NCI-H1694 (cell line): Measurements from ENCODE around the gene AGXT.

Source experiments
- DNase-seq: peaks from one replicate; lab custom pipeline; 2025; lab: John Stamatoyannopoulos, UW

AGXT gene

DNA sequence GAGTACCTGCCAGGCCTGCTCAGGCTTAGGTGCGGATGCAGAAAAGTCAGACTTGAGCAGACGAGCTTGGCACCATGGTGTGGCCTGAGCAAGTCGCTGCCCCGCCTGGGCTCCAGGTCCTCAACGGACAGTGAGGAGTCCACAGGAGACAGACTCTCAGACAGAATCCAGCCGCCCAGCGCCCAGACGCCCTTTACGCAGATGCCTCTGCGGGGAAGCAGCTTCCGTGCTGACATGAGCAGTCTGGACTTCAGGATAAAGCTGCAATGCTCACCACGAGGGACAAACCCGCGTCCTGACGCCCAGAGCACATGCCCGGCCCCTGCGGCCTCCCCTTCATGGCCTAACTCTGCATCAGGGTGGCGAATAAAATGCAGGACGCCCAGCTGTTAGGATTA is 30.8 kb downstream of the AGXT start:
- DNase-seq: no peak

DNA sequence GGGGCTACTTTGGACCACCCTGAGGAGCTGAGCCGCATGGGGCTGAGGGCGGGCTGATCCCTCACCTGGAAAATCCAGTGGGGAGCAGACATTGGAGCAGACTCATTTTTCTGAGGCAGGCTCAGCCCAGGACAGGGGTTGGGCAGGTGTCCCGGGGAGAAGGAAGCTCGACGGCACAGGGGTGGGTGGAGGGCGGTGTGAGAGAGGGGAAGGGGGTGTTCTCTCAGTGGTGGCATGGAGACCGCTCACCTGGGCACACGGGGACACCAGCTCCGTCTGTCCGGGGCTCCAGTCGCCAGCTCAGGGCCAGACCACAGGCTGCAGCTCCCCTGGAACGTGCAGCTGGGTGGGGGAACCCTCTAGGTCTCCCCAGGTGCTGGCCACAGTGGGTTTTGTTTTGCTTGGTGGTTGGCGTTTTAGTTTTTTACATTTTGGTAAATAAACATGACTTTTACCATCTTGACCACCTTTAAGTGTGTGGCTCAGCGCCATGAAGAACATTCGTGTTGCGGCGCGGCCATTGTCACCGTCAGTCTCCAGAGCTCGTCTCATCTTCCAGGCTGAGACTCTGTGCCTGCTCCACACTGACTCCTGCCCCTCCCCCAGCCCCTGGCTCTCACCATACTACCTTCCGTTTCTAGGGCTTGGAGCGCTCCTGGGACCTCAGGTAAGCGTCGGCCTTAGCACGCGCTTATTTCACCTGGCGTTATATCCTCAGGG is 31.7 kb downstream of the AGXT start:
- DNase-seq: no peak

DNA sequence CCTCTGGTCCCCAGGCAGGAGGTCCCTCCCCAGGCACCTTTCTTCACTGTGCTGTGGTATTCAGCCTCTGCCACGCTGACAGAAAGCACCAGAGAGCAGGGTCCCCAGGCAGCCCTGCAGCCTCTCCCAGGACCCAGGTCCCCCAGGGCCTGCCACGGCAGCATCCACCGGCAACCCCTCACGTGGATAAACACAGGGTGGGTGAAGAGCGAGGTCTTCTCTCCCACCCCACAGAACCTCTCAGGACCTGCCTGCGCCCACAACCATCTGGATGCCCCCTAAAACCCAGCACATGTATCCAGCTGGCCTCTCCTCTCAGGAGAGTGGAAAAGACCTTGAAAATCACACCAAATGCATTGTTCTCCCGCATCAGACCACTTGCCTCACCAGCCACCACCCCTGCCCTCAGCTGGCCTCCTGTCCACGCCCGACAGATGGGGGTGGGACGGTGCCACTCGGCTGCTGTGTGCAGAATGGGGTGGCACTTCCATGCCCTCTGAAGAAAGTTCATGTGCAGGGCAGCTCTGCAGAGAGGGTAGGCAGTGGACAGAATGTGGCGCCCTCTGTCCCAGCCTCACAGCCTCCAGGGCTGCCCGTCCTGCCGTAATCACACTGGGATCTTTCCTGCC is 33.5 kb downstream of the AGXT start:
- no peak for DNase-seq

DNA sequence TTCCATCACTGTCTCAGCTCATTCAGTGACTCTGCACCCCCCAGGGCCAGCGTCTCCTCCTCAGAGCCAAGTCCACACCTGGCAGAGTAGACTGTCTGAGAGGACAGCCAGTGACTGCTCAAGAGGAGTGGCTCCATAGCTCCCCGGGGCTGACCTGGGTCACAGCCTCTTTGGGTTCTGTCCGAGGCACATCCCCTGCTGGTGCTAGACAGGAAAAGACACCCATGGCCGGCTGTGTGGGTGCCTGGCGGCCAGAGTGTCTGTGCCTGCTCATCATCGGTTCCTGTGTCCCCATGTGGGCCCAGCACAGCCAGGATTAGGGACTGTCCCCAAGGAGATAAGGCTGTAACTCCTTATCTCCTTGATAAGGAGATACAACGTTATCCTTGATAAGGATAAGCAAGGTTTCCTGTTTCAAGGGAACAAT is 34.0 kb downstream of the AGXT start:
- DNase-seq: no peak

DNA sequence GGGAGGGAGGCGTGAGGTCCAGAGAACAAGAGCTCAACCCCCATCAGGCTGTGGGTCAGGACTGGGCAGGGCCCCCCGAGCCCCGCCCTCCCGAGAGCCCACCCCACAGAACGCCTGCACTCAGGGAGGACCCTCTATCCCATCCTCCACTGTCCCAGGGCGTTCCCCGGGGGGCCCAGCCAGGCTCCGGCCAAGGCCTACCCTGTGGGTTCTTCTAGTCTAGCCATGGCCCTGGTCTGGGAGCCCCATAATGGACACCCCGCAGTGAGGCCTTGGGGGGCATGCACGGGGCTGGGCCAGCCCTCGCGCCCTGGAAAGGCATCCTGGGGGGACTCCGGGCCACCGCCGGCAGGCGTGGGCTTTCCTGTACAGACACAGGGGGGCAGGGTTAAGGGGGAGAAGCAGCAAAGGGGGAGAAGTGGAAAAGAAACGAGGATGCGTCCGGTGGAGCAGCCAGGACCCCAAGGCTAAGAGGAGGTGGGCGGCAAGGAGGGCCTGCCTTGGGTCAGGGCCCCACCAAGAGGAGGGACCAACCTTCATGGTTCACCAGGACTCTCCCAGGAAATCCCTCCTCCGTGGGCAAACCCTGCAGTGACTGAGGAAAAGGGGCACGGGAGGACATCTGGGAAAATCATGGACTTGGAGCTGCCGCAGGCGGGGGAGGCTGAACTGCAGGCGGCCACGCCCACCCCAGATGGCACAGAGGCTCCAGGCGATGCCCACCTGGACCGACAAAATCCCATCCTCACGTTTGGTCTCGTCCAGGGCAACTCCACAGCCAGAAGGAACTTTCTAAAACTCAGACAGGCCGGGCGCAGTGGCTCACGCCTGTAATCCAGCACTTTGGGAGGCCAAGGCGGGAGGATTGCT is 34.8 kb downstream of the AGXT start:
- DNase-seq: no peak

DNA sequence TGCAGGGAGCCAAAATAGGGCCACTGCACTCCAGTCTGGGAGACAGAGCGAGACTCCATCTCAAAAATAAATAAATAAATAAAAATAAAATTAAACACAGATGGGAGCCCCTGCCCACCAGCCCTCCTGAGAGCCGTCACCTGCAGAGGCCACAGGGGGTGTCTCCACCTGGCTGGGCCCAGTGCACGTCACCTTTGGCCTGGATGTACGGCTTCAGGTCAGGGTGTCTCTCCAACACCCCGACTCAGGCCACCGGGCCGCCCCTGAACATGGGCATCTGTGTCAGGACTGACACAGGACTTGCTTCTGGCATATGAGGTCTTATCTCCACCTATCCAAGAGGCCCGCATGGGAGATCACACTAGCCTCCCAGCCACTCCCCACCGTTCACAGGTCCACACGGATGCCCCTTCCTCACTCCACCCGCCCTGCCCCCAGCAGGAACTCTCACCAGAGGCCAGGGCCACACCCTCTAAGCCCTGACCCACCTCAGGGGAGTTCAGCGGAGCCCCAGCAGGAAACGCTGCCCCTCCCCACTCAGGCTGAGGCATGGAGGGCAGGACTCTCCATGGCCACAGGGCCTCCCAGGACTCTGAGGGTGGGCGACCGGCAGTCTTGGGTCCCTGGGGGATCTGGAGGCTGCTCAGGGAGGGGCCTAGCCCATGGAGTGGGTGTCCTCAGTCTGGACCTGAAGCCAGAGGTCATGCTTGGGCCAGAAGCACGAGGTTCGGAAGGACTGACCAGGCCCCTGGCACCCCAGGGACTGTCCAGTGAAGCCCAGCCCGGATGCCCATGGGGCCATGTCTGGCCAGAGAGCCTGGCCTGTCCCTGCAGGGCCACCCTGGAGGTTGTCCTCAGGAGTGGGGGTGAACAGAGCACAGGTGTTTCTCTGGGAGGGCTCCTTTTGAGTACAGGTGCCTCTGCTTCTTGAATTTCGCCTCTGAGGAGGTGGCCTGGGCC is 35.9 kb downstream of the AGXT start:
- DNase-seq: no peak

DNA sequence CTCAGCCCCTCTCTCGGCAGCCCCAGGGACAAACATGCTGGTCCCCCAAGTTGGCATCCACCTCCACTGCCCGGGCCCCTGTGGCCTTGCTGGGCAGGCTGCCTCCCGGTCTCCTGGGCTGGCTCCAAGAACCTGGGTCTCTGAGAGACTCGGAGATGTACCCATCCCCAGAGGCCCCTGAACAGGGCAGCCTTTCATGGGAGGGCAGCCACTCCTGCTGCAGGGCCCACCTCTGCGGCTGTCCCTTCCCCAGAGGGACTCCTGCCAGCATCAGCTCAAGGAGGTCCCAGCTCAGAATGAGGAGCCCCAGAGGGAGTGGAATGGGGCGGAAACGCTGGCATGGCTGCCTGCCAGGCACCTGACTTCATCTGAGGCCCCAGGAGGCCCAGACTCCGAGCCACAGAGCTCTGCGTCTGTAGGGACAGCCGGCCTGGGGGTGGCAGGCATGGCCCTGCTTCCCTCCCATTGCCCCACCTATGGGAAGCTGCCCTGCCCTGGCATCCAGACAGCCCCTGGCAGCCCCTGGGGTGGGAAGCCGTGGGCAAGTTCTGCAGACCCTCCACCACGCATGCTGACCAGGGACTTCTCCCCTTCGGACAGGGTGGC is 36.7 kb downstream of the AGXT start:
- no peak for DNase-seq

DNA sequence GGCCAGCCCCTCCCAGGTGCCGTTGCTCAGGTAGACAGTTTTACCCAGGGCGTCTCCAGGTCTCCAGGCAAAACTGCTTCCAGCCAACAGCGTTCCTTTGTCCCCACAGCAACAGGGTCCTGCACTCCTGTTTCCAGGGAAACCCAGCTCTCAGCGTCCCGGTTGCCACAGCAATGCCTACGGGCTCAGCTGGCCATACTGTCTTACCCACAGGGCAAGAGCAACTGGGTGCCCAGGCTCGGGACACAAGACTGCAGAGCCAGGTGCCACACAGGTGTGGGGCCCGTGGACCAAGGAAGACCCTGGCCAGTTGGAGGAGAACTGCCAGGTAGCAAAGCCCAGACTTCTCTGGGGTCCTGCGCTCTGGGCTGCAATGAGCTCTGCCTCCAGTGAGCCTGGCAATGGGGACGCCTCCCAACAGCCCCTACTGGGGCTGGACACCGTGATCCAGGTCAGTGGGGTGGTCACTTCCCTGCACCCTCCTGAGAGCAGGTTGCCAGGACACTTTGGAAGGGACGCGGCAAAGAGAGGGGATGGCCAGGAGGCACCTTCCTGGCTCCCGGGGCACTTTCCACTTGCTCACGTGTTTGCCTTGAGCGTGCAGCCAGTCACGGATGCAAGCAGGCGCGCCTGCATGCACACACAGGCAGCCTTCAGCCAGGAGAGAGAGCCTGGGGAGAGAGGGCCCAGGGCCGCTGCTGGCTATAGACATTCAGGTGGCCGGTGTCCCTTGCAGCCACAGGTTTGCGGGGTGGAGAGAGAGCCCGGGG is 37.7 kb downstream of the AGXT start, which contains the start of gene CROCC2:
TSS of gene CROCC2 (plus strand) at position 196 of the 770 bp plus-strand sequence. CDS start at position 374, 178 bp downstream.
- no peak for DNase-seq

DNA sequence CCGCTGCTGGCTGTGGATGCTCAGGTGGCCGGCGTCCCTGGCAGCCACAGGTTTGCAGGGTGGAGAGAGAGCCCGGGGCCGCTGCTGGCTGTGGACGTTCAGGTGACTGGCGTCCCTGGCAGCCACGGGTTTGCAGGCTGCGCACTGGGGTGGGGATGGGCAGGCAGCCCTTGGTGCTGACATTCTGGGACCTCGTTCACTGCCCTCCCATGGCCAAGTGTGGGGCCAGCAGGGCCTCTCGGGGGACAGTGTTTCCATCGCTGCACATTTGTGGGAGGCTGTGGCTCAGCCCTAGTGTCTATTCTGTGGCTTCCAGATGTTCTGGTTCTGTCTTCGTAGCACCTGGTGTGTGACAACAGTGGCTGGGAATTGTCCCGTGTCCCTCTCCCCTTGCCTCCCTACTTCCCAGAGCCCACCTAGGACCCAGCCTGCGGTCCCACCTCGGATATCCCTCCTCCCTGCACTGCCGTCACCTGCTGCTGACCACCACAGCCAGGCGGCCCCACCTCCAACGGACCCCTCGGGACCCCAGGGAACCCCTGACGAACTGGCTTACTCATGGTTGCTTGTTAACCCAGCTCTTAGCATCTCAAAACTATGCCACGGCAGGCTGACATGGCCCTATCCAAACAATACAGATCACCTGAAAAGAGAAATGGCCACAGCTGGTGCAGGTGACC is 38.4 kb downstream of the AGXT start:
- no peak for DNase-seq

DNA sequence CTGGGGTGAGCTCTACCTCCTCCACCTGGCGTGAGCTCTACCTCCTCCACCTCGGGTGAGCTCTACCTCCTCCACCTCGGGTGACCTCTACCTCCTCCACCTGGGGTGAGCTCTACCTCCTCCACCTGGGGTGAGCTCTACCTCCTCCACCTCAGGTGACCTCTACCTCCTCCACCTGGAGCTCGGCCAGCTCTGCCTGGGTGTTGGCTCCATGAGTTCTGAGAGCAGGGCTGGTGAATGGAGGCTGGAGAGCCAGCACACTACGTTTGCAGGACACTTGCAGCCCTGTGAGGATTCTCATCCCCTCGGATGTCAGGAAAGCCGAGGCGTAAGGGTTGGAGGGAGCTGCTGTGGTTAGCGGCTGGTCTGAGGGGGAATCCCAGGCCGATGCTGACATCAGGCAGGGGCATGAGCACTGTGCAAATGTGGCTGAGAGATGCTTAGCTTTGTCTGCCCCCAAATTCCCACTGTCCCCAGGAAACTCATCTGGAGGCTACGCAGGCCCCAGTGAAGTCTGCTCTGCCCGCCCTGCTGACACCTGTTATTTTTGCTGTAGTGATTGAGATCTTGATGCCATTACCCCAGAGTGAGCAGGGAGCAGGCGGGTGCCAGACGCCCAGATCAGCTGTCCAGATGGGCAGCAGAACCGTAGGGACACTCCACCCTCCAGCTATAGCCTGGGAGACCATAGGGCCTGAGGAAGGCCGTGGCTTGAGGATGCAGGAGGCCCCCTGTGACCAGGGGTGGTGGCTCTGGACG is 40.8 kb downstream of the AGXT start:
- DNase-seq: no peak

DNA sequence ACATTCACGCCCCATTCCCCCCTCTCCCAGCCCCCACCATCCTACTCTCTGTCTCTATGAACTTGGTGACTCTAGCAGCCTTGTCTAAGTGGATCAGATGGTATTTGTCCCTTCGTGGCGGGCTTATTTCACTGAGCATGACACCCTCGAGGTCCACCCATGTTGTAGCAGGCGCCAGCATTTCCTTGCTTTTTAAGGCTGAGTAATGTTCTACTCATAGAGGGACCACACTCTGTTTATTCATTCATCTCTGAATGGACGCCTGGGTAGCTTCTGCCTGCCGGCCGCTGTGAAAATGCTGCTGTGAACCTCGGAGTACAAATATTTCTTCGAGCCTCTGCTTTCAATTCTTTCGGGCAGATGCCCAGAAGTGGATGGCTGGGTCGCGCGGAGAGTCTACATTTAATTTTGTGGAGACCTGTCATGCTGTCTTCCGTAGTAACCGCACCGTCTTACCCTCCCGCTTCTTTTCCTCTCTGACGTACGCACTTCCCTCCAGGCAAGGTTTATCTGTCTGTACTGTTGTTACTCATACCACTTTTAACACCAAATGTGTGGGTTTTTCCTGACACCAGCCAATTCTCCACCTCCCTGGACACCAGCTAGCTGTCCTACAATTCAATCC is 43.1 kb downstream of the AGXT start:
- DNase-seq: no peak

DNA sequence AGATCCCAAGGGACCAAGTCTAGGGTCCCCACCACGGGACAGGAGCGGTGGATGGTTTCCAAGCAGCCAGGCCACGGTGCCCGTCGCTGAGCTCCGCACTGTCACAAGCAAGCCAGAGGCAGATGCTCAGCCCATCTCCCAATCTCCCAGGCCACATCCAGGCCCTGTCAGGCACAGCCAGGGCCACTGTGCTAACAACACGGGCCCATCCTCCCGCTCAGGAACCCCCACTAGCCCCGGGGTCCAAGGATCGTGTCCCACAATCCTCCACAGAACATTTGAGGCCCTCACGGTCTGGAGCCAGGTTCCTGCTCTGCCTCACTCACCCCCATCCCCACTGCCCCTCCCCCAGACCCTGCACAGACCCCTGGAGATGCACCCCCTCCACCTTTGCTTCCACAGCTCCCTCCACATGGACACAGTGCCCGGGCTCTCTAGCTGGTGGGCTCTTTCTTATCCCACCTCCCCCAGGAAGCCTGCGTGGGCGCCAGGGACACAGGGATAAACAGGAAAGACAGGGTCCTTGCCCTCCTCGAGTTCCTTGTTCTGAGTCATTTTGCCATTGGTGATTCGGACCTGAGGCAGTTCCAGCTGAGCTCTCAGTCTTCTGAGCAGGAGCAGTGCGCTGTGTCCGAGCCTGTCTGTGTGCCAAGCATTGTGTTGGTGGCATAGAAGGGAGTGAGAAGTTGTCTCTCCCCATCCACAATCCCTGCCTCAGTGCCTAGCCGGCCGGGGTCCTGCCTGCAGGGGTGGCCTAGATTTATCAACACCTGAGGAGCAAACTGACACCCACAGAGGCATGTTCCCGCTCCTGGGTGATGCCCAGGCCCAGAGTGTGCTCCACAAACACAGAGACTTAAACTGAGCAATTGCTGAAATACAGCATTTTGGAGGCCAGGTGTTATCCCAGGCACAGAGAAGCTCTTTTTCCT is 44.5 kb downstream of the AGXT start:
- DNase-seq: no peak

DNA sequence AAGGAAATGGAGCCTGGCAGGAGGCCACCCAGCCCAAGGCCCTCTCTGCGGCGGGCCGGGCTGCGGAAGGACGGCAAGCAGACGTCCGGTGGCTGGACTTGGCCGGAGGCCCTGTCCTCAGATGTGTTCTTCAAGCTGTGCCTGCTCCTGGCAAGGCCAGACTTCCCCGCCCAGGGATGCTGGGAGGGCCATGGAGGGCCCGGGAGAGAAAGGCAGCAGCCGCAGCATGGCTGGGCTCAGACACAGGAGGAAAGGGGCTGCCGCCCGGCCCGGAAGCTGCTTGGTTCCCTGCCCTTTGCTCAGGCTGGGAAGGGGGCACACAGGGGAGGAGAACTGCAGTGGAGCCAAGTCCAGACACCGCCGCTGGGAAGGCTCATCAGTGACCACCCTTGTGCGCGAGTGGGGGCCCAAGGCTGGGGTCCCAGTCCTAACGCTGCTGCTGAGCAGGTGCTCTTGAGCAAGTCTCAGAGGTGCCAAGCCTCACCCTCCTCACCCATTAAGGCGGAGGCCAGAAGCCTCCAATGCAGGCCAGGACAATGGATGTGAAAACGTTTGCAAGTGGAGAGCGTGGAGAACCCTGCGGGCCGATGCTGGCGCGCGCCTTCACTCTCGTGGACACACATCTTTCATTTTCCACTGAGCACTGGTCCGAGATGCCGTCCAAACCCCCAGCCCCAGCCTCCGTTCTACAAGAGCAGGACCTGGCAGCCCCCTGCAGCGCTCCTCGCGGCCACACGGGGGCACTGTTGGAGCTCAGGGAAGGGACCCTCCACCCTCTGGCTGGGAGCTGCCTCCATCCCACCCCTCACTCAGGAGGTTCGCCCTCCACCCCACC is 45.4 kb downstream of the AGXT start:
- DNase-seq: peak; percentile 42

DNA sequence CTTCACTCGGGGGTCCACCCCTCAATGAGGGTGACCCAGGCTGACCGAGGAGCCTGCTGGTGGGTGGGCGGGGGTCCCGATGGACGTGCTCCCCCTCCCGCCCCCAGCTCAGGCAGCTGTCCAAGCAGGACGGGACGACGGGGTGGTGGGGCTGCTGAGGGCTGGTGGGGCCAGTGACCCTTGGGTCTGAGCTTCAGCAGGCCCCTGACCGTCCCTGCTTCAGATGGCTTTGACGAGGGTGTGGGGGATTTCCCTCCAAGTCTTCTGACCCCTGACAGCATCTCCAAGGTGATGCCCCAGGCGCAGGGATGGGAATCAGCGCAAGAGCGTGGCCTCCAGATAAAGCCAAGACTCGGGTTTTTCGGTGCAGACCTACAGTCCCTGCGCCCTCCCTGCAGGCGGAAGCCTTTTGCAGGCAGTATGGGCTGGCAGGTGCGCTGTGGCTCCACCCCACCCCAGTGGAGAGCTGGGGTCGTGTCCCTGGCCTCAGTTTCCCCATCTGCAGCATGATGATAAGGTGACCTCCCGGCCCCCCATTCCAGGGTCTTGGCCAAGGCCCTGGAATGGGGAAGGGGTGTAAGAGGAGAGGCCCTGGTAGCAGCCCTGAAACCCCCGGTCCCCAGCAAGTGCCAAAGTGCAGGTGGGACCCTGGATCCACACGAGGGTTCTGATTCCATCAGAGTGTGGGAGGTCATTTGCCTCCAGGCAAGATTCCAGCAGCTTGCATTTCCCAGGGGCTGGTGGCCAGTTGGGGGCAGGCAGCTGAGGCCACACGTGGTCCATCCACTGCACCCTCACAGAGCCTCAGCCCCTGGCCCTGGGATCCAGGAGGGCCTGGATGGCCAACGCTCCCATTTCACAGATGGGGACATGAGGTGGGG is 46.3 kb downstream of the AGXT start:
- DNase-seq: no peak

DNA sequence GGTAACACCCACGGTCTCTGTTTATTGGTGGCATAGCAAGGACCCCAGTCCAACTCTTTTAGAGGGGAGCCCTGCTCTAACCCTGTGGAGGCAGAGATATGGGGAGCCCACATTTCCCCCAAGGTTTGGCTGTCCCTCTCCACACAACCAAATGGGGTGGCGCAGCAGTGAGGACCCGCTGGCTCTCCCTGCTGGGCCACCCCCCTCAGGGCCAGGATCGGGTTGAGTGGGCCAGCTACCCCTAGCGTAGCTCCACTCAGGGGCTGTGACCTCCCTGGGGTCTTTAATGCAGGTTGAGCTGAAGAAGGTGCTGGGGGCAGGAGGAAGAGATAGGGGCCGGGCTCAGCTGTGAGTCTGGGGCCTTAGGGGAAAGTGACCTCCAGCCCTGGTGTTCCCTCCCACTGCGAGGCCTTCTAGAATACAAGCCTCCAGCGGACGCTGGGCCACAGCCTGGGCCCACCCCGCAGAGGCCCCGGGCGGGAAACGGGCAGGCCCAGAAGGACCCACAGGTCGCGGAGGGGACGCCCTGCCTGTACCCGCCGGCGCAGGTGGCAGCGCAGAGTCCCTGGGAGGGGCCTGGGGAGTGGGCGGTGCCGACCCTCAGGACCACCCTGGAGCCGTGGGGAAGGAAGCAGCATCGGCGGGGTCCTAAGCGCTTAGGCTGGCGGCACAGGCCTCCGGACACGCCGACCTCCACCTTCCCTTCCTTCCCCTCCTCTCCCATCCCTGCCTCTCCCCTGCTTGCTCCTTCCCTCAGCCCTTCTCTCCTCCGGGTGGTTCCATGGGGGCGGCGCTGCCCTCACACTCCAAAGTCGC is 47.1 kb downstream of the AGXT start:
- no peak for DNase-seq
